ENCODE measurements around the gene SLC44A3. TPM values are rescaled to one million over a fixed set of nuclear protein-coding genes. Genes with fewer than 3 reads are reported as not detected.
"Not testable (repeated sequence)": the region's sequence is repeated elsewhere in the genome, so short reads cannot be mapped to it uniquely, and the experiment has no call there.

Gene SLC44A3
- total and polyA plus RNA-seq, 2 of the 8 experiments (the other 6 are each of a cell fraction or from before 2014, with no cell fraction given), result 4.2 to 5.0 TPM

- H2AFZ ChIP-seq (ENCODE audit: low read length); H3K9me3 ChIP-seq (ENCODE audit: insufficient read depth in 2 of 2, low read depth in 1 of 2, low read length in 1 of 2); H2BK15ac ChIP-seq (ENCODE audit: low read length); H3K9ac ChIP-seq (replicated peaks in 1 of 4; ENCODE audit: extremely low read depth in 1 of 4, low read depth in 3 of 4, low read length in 3 of 4); H2BK20ac ChIP-seq (ENCODE audit: low read length); H3K23ac ChIP-seq (ENCODE audit: insufficient read length); H3K4me3 ChIP-seq (ENCODE audit: extremely low read depth in 1 of 4, insufficient read depth in 2 of 4, low read depth in 3 of 4, low read length in 4 of 4); H2BK12ac ChIP-seq (ENCODE audit: low read depth, low read length); H4K5ac ChIP-seq (ENCODE audit: insufficient read length, low read depth, low read length); H3K79me1 ChIP-seq (ENCODE audit: low read depth, low read length); H2BK5ac ChIP-seq (ENCODE audit: low read depth, low read length); H3K14ac ChIP-seq (ENCODE audit: insufficient read length); POLR2A ChIA-PET (ENCODE audit: partially characterized antibody); FAIRE-seq; H2AK5ac ChIP-seq (ENCODE audit: low read depth, low read length); H4K91ac ChIP-seq (replicated peaks; ENCODE audit: insufficient read length, low read length); H3K4ac ChIP-seq (replicated peaks; ENCODE audit: insufficient read length, low read depth, low read length); H3K4me1 ChIP-seq (replicated peaks in 1 of 4; ENCODE audit: control insufficient read depth in 3 of 4, insufficient read depth in 4 of 4, low read length in 3 of 4); H3K56ac ChIP-seq (replicated peaks; ENCODE audit: insufficient read length, low read depth, low read length); H3K27me3 ChIP-seq (replicated peaks in 1 of 4; ENCODE audit: control insufficient read depth in 3 of 4, extremely low read depth in 1 of 4, insufficient read depth in 3 of 4, low read length in 3 of 4); H3K79me2 ChIP-seq (ENCODE audit: control insufficient read depth in 1 of 2, insufficient read depth in 2 of 2, low read length in 2 of 2); H3K27ac ChIP-seq (ENCODE audit: low read depth, low read length); DNase-seq (ENCODE audit: low read depth in 1 of 2, low spot score in 2 of 2); H3K4me2 ChIP-seq (ENCODE audit: insufficient read depth in 1 of 2, low read depth in 2 of 2, low read length in 2 of 2); H3K23me2 ChIP-seq (ENCODE audit: low read depth, low read length); H3K18ac ChIP-seq (ENCODE audit: extremely low read depth, low read length); H3K36me3 ChIP-seq (ENCODE audit: control insufficient read depth in 2 of 4, insufficient read depth in 4 of 4, low read length in 3 of 4); H2BK120ac ChIP-seq (replicated peaks; ENCODE audit: low read depth, low read length); H4K20me1 ChIP-seq (replicated peaks in 1 of 2; ENCODE audit: control insufficient read depth in 1 of 2, insufficient read depth in 2 of 2, low read length in 2 of 2); H4K8ac ChIP-seq (ENCODE audit: extremely low read depth, insufficient read depth, low read length): not testable (repeated sequence)
- WGBS, 2 experiments (ENCODE audit: extremely low coverage in 1 of 2, insufficient coverage in 1 of 2, insufficient read length in 1 of 2, insufficient replicate concordance in 2 of 2, low coverage in 1 of 2, low lambda C conversion rate in 2 of 2, missing lambda C conversion rate in 1 of 2), result 83% methylated on average over 1 of the region's 1 CpG; no CpG with 5 or more reads in 1 of the 2 experiments
- CTCF ChIA-PET (ENCODE audit: partially characterized antibody), result interaction anchor here (4.9 kb wide), 1 partner anchor 87 kb away, joined by 20 read pairs; no protein-coding TSS in a partner anchor
Measured at GRCh38 chr1:94941480-94941879, 121.3 kb downstream of the SLC44A3 start.

All from H1 (cell line).